CD4-positive, alpha-beta T cell treated with Interleukin-17A for 1 hour (primary cell): Measurements from ENCODE around the gene USP25.

ENCODE experiments used
- DNase-seq: peaks from one replicate; pipeline ENCODE4 v3.0.0-alpha.2; 2020

Gene USP25, protein sequence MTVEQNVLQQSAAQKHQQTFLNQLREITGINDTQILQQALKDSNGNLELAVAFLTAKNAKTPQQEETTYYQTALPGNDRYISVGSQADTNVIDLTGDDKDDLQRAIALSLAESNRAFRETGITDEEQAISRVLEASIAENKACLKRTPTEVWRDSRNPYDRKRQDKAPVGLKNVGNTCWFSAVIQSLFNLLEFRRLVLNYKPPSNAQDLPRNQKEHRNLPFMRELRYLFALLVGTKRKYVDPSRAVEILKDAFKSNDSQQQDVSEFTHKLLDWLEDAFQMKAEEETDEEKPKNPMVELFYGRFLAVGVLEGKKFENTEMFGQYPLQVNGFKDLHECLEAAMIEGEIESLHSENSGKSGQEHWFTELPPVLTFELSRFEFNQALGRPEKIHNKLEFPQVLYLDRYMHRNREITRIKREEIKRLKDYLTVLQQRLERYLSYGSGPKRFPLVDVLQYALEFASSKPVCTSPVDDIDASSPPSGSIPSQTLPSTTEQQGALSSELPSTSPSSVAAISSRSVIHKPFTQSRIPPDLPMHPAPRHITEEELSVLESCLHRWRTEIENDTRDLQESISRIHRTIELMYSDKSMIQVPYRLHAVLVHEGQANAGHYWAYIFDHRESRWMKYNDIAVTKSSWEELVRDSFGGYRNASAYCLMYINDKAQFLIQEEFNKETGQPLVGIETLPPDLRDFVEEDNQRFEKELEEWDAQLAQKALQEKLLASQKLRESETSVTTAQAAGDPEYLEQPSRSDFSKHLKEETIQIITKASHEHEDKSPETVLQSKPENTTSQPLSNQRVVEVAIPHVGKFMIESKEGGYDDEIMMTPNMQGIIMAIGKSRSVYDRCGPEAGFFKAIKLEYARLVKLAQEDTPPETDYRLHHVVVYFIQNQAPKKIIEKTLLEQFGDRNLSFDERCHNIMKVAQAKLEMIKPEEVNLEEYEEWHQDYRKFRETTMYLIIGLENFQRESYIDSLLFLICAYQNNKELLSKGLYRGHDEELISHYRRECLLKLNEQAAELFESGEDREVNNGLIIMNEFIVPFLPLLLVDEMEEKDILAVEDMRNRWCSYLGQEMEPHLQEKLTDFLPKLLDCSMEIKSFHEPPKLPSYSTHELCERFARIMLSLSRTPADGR

DNA sequence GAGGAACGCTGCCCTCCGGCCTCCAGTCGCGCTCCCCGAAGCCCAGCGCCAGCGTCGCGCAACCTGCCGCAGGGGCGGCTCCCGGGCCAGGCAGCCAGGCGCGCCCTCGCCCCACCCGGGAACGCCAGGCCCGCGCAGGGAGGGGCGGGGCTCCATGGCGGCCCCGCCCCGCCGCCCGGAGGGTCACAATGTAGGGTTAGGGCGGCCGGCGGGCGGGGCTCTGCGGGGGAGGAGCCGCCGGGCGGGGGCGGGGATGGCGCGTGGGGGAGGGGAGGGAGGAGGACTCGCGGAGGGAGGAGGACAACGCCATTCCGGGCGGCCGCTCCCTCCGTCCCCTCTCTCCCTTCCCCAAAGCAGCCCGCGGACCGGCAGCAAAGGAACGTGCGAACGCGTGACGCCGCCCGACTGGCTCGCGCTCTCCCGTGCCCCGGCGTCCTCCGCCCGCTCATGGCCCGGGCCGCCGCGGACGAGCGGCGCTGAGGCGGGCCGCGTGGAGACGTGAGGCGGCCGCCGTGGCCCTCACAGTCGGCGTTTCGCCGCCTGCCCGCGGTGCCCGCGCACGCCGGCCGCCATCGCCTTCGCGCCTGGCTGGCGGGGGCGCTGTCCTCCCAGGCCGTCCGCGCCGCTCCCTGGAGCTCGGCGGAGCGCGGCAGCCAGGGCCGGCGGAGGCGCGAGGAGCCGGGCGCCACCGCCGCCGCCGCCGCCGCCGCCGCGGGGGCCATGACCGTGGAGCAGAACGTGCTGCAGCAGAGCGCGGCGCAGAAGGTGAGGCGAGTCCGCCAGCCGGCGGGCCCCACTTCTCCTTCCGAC is at the start of gene USP25:
TSS of gene USP25 (plus strand) at position 309 of the 810 bp plus-strand sequence. CDS start at position 721, 412 bp downstream.
- peak; percentile 90 for DNase-seq

DNA sequence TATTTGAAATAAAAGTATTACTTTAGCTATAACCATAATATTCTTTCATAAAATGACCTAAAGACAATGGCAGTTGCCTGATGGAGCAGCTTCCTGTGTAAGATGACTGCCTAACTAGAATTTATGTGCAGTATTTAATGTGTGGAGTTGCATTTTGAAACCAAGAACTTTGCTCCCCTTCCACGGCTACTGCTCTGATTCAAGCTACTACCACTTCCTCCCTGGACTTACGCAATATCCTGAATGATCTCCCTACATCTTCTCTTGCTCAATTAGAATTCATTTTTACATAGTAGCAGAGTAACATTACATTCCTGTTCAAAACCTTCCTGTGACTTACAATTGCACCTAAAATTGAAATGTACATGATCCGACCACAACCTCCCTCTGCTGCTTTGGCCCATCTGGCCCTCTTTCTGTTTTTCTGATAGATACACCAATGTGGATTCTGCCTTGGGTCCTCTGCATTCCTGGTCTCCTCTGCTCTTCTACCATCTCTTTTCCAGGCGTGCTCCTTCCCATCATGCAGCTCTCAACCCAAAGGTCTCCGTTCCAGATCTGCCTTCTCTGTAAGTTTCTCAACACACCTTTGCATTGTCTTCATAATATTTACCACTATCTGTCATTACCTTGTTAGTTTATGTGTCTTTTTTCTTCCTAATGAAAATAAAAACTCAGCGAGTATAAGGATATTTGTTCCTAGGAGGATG is 47.4 kb upstream of the USP25 start:
- DNase-seq: peak; percentile 9

GRCh38 chr21:15682977-15683376 is 46.8 kb upstream of the USP25 start:
- DNase-seq: no peak

DNA sequence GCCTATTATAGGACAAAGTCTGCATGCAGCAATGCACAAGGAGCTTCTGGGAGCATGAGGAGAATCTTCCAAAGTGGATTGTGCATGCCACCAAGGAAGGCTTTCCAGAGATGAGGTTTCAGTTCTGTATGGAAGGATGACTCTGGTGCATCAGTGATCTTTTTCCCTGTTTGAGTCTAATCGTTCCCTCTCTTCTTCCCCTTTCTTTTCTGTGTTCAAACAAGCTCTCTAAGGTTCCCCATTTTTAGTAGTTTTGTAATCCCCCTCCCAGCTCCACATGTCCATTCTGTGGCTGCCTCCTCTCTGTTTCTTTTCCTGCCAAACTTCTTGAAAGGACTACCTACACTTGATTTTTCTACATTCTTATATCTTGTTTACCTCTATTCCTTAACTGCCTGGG is 43.3 kb upstream of the USP25 start:
- DNase-seq: no peak

- no peak for DNase-seq
These were observed 42.6 kb upstream of the USP25 start for GRCh38 chr21:15687208-15687607.

DNA sequence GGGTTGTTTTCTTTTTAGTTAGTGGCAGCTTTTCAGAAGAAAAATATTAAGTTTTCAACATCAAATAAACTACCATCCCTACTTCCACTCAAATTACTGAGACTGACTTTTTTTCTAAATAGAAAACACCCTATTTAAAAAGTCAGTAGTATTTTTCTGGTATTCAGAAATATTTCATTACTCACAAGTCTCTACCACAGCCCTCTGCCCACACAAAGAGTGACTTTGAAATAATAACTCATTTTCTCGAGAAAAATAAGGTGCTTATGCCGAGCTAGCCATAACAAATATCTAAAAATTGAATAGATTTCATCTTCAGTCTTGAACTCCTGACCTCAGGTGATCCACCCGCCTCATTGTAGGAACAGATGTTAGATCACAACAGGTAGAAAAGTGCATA is 41.8 kb upstream of the USP25 start:
- no peak for DNase-seq

DNA sequence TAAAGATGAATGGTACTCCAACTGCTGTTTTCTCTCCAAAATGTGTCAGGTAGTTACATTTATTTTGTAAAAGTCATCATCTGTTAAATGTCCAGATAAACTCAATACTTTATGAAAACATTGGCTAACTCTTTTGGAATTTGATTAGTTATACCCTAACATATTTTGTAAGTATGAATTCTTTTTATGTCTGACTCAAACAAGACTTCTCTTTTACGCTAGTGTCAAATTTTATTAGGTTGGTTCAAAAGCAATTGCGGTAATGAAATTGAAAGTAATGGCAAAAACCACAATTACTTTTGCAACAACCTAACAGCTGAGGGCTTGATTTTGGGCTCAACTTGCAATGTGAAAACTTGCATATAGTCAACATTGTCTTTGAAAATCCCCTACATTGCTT is 41.0 kb upstream of the USP25 start:
- peak; percentile 38 for DNase-seq

DNA sequence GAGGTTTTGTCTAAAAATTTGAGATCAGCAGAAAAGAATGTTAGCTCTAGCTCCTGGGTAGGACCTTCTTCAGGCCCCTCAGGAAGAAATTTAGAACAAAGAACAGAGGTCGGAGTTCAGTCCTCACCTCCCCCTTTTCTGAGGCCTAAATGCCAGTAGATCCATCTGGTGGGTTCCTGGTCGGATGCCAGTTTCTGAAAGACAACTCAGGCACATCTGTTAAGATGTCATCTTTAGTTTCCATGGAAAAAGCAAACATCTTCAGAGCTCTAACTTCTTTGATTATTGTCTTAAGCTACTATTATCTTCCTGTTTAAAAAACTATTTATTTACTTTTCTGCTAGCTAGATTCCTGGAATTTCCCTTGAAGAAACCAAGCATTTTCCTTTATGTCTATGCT is 37.1 kb upstream of the USP25 start:
- DNase-seq: no peak

DNA sequence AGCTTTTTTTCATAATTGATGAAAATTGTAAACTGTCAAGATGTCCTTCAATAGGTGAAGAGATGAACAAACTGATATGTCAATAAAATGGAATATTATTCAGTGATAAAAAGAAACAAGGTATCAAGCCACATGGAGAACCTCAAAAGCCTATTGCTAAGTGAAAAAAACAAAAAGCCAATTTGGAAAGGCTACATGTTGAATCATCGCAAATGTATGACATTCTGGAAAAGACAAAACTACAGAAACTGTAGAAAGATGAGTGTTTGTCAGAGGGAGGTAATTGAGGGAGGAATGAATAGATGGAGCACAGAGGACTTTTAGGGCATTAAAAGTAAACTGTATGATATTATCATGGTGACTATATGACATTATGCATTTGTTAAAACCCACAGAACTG is 34.5 kb upstream of the USP25 start:
- DNase-seq: no peak

- DNase-seq: no peak
These were observed 28.0 kb upstream of the USP25 start for GRCh38 chr21:15701830-15702229.

GRCh38 chr21:15703932-15704331 is 25.9 kb upstream of the USP25 start:
- DNase-seq: no peak

GRCh38 chr21:15706696-15707095 is 23.1 kb upstream of the USP25 start:
- DNase-seq: no peak

DNA sequence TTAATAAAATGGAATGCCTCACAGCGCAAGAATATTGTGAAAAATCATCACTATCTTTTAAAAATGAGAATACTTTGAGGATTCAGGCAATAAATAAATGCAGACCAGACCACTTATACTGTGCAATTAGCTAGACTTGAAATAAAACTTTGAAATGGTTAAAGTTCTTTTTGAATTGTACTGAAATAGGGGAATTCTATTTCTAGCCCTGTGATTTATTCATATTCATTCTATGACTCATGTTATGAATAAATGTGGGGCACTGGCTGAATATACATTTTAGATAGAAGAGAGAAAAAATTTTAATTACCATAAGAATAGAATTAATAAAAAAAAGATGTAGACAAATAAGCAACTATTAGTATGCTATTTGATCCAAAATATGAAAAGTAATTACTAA is 16.4 kb upstream of the USP25 start:
- no peak for DNase-seq

- no peak for DNase-seq
These were observed 11.1 kb upstream of the USP25 start for GRCh38 chr21:15718711-15719110.

GRCh38 chr21:15719976-15720375 is 9.8 kb upstream of the USP25 start:
- no peak for DNase-seq

GRCh38 chr21:15722591-15723324 is 7.0 kb upstream of the USP25 start:
- DNase-seq: no peak

DNA sequence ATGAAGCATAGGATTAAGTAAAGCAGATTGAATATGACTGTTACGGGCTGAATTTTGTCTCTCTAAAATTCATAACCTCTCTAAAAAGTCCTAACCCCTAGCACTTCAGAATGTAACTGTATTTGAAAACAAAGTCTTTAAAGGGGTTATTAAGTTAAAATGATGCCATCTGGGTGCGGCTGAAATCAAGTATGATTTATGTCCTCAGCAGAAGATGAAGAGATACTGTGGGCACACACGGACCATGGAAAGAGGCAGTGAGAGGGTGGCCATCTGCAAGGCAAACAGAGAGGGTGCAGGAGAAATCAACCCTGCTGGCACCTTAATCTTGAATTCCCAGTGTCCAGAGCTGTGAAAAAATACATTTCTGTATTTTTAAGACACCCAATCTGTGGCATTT is 3.8 kb upstream of the USP25 start:
- no peak for DNase-seq

DNA sequence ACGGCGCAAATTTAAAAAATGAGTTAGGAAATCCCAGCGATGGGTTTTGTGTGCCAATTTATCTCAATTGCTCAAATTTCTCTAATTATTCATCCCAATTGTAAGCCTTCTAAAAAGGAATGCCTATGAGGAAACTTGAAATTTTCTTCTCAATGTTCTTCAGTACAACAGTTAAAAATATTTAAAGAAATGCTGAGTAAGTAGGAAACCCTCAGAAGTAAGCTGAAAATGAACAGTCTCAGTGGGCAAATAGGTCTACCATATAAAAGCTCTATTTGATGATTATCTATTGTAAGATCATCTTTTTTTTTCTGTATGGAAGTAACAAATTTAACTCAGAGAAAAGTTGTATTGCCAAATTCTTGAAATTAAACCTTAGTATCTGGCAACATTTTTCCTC is 1.7 kb upstream of the USP25 start:
- DNase-seq: no peak

GRCh38 chr21:15729346-15729673 is 472 bp upstream of the USP25 start:
- no peak for DNase-seq

DNA sequence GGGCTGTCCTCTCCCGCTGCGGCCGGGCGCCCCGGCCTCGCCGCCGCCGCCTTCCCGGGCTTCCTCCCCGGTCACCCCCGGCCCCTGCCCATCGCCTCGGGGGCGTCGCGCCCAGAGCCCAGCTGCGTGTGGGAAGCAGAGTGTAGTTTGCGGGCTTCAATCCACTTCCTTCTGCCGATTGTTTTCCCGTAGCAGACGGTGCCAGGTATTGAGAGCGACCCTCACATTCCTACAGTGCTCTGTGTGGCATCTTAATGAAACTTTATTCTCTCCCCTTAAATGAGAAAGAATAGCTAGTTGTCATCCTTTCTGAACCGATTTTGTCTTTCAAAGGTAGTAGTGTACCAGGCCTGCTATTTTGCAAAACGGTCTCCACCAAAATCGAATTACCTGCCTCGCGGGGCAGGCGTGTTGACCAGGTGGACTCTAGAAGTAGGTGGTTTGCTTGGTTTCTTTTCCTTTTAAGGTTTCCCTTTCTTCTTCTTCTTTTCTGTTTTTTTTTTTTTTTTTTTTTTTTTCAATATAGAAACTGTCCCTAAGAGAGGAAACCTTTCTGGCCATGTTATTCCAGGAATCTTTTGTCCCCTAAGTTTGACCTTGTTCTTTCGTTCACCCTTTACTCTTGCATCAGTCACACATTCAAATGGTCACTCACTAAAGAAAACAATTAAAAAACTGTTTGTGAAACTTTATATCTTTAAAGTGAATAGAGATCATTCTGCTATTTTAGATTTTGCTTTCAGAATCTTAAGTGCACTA is 881 bp downstream of the USP25 start:
- DNase-seq: peak; percentile 37

DNA sequence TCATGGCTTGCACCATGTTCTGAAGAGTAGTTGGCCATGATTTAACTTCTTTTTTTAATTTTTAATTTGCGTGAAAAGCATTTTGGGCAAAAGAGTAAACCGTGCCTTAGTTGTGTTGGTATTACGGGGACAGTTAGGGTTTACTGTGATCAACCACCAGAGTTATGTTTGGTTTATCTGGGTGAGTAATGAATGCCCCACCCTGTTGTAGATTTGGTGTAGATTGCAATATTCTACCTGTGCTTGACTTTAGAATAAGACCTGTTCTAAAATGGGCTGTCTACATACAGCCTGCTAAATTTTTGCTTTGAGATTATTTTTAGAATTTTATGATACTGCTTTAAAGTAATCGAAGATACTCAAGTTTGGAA is 1.4 kb downstream of the USP25 start:
- peak; percentile 49 for DNase-seq
